Smooth muscle cell of the brain vasculature (primary cell): ENCODE results near the gene TNRC6C.

Experiments used
- DNase-seq: peaks from one replicate; pipeline ENCODE4 v3.0.0-alpha.2; 2012; ENCODE audit warnings: low read depth, low spot score

Gene TNRC6C

GRCh38 chr17:78012428-78012827, 53.9 kb downstream of the TNRC6C start:
- DNase-seq: no peak

GRCh38 chr17:78013683-78014467, 55.4 kb downstream of the TNRC6C start:
- DNase-seq: peak; percentile 59

- DNase-seq: no peak
Observed at GRCh38 chr17:78014646-78015045, 56.1 kb downstream of the TNRC6C start.

GRCh38 chr17:78016852-78017251, 58.3 kb downstream of the TNRC6C start:
- DNase-seq: no peak

GRCh38 chr17:78019367-78019975, 61.0 kb downstream of the TNRC6C start:
- DNase-seq: peak; percentile 26

- no peak for DNase-seq
Observed at GRCh38 chr17:78019976-78020716, 61.6 kb downstream of the TNRC6C start.

GRCh38 chr17:78020717-78021108, 62.2 kb downstream of the TNRC6C start:
- DNase-seq: no peak

GRCh38 chr17:78022425-78022824, 63.9 kb downstream of the TNRC6C start:
- DNase-seq: no peak

GRCh38 chr17:78023042-78023441, 64.5 kb downstream of the TNRC6C start:
- DNase-seq: no peak

GRCh38 chr17:78026381-78026780, 67.9 kb downstream of the TNRC6C start:
- DNase-seq: no peak

GRCh38 chr17:78027121-78027520, 68.6 kb downstream of the TNRC6C start:
- no peak for DNase-seq

GRCh38 chr17:78029697-78030096, 71.2 kb downstream of the TNRC6C start:
- no peak for DNase-seq

GRCh38 chr17:78031435-78031834, 72.9 kb downstream of the TNRC6C start:
- no peak for DNase-seq

GRCh38 chr17:78032166-78032565, 73.7 kb downstream of the TNRC6C start:
- no peak for DNase-seq

GRCh38 chr17:78034429-78035091, 76.1 kb downstream of the TNRC6C start:
- no peak for DNase-seq

- DNase-seq: no peak
Observed at GRCh38 chr17:78037280-78037679, 78.8 kb downstream of the TNRC6C start.

GRCh38 chr17:78038748-78039288, 80.3 kb downstream of the TNRC6C start:
- DNase-seq: no peak

- no peak for DNase-seq
Observed at GRCh38 chr17:78039581-78039980, 81.1 kb downstream of the TNRC6C start.

GRCh38 chr17:78040440-78041385, 82.2 kb downstream of the TNRC6C start:
- no peak for DNase-seq

GRCh38 chr17:78041386-78042179, 83.1 kb downstream of the TNRC6C start:
- DNase-seq: no peak
